Measurements from ENCODE around the gene XYLT1. TPM values are rescaled to one million over a fixed set of nuclear protein-coding genes. Genes with fewer than 3 reads are reported as not detected.

XYLT1 gene
- total RNA-seq, 1 experiment from 2014 or later = 1.7 TPM

GRCh38 chr16:17076818-17077498, 393.8 kb downstream of the XYLT1 start:
- Histone ChIP-seq H3K27ac (no peak overlapping the region), H4K20me1 (ENCODE audit: insufficient read depth) (no peaks in the 10 kb centered on the region), H3F3A (ENCODE audit: insufficient read depth, low read depth) (no peaks in the 10 kb centered on the region), H3K79me2 (ENCODE audit: low read depth) (no peaks in the 10 kb centered on the region), H3K9me2 (ENCODE audit: insufficient read depth) (no peaks in the 10 kb centered on the region), H3K36me3 (ENCODE audit: low read depth) (no peaks in the 10 kb centered on the region), H3K9me3 (ENCODE audit: insufficient read depth, low read depth) (no peaks in the 10 kb centered on the region), H3K4me1 (replicated peaks; ENCODE audit: insufficient read depth) (no peaks in the 10 kb centered on the region), H3K4me3 (no peak overlapping the region), H3K27me3 (ENCODE audit: insufficient read depth, low read depth) (peaks cover 12% of the 10 kb centered on the region), H2AFZ (no peak overlapping the region), H3K4me2 (no peak overlapping the region)
- POLR2A ChIA-PET (ENCODE audit: unreplicated experiment) = no interaction called here
- intact Hi-C loops (cut with micrococcal nuclease; ENCODE audit: unreplicated experiment) = no loop called here
- TF ChIP-seq CTCF (conservative IDR thresholded peaks at IDR 0.05) (no peak), EZH2 (IDR thresholded peaks at IDR 0.05; ENCODE audit: low read depth) (no peak)
- CTCF ChIA-PET = no interaction called here
- no peak for DNase-seq
- no TSS peak for BruUV-seq (replicated peaks)

- Histone ChIP-seq H3K4me1 (replicated peaks; ENCODE audit: insufficient read depth) (no peaks in the 10 kb centered on the region), H3K36me3 (ENCODE audit: low read depth) (no peaks in the 10 kb centered on the region), H3K4me3 (no peak overlapping the region), H2AFZ (no peak overlapping the region), H3K79me2 (ENCODE audit: low read depth) (no peaks in the 10 kb centered on the region), H3F3A (ENCODE audit: insufficient read depth, low read depth) (no peaks in the 10 kb centered on the region), H3K9me3 (ENCODE audit: insufficient read depth, low read depth) (no peaks in the 10 kb centered on the region), H3K27ac (no peak overlapping the region), H3K4me2 (no peak overlapping the region), H3K27me3 (ENCODE audit: insufficient read depth, low read depth) (peaks cover 12% of the 10 kb centered on the region), H3K9me2 (ENCODE audit: insufficient read depth) (no peaks in the 10 kb centered on the region), H4K20me1 (ENCODE audit: insufficient read depth) (no peaks in the 10 kb centered on the region)
- intact Hi-C loops (cut with micrococcal nuclease; ENCODE audit: unreplicated experiment) = no loop called here
- BruUV-seq (replicated peaks) = no TSS peak
- ChIA-PET POLR2A (ENCODE audit: unreplicated experiment) (no interaction called here), CTCF (no interaction called here)
- no peak for DNase-seq
- no peak for TF ChIP-seq EZH2 (IDR thresholded peaks at IDR 0.05; ENCODE audit: low read depth)
- no peak for TF ChIP-seq CTCF (conservative IDR thresholded peaks at IDR 0.05)
These were observed 394.5 kb downstream of the XYLT1 start for GRCh38 chr16:17076092-17076754.

- Histone ChIP-seq H3K36me3 (ENCODE audit: low read depth) (no peaks in the 10 kb centered on the region), H4K20me1 (ENCODE audit: insufficient read depth) (no peaks in the 10 kb centered on the region), H2AFZ (no peak overlapping the region), H3K79me2 (ENCODE audit: low read depth) (no peaks in the 10 kb centered on the region), H3K9me2 (ENCODE audit: insufficient read depth) (no peaks in the 10 kb centered on the region), H3K4me1 (replicated peaks; ENCODE audit: insufficient read depth) (no peaks in the 10 kb centered on the region), H3K4me3 (no peak overlapping the region), H3K4me2 (no peak overlapping the region), H3K27ac (no peak overlapping the region), H3K27me3 (ENCODE audit: insufficient read depth, low read depth) (peaks cover 22% of the 10 kb centered on the region), H3F3A (ENCODE audit: insufficient read depth, low read depth) (no peaks in the 10 kb centered on the region), H3K9me3 (ENCODE audit: insufficient read depth, low read depth) (no peaks in the 10 kb centered on the region)
- intact Hi-C loops (cut with micrococcal nuclease; ENCODE audit: unreplicated experiment) = no loop called here
- no peak for DNase-seq
- TF ChIP-seq CTCF (conservative IDR thresholded peaks at IDR 0.05) (no peak), EZH2 (IDR thresholded peaks at IDR 0.05; ENCODE audit: low read depth) (no peak)
- BruUV-seq (replicated peaks) = no TSS peak
- POLR2A ChIA-PET (ENCODE audit: unreplicated experiment) = no interaction called here
- CTCF ChIA-PET = no interaction called here
These were observed 398.7 kb downstream of the XYLT1 start for GRCh38 chr16:17072104-17072503.

All from PC-9 (cell line).